ENCODE data around the gene XYLT2.
"Not testable (repeated sequence)": the region's sequence is repeated elsewhere in the genome, so short reads cannot be mapped to it uniquely, and the experiment has no call there.

Gene XYLT2

GRCh38 chr17:50397111-50397918, 51.4 kb downstream of the XYLT2 start, which contains the start of gene LRRC59:
Gene LRRC59, minus strand, starts transcription at chr17:50397523. Its CDS starts 206 bp downstream, at chr17:50397317.
- DNase-seq, result peak; percentile 89

DNA sequence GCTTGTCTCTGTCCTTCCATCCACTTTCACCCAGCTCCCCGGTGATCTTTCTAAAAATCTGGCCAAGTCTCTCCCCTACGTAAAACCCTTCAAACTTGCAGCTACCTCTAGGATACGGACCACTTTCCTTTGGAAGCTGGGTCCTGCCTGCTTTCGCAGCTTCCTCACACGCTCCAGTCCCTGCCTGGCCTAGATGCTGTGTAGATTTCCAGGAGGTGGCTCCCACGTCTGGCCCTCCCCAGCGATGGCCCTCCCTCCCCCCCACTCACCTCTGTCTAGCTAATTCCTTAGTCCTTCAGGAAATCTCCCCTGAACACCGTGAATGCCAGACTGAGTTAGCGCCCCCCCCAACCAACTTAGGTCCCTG, 52.0 kb downstream of the XYLT2 start:
- DNase-seq, result no peak

DNA sequence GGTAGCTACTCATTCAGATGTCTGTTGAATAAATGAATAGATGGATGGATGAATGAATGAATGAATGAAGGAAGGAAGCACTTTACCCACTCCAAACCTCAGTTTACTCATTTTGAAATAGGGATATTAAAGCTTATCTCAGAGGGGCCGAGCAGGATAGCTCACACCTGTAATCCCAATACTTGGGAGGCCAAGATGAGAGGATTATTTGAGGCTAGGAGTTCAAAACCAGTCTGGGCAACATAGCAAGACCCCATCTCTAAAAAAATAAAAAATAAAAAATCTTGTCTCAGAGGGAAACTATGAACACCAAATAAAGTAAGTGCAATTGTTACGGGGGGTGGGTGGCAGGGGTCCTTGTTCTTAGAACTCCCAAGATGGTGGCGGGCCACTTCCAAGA, 52.7 kb downstream of the XYLT2 start:
- not testable (repeated sequence) for DNase-seq

GRCh38 chr17:50399591-50399990, 53.7 kb downstream of the XYLT2 start:
- DNase-seq, result not testable (repeated sequence)

DNA sequence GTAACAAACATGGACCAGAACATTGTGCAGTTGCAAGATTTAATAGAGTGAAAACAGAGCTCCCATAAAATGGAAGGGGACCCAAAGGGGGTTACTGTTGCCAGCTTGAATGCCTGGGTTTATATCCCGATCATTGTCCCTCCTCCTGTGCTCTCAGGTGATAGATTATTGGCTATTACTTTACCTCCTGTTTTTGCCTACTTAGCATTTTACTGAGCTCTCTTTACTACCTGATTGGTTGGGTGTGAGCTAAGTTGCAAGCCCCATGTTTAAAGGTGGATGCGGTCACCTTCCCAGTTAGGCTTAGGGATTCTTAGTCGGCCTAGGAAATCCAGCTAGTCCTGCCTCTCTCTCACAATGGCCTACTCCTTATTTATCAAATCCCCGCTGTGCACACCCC, 59.4 kb downstream of the XYLT2 start:
- not testable (repeated sequence) for DNase-seq

DNA sequence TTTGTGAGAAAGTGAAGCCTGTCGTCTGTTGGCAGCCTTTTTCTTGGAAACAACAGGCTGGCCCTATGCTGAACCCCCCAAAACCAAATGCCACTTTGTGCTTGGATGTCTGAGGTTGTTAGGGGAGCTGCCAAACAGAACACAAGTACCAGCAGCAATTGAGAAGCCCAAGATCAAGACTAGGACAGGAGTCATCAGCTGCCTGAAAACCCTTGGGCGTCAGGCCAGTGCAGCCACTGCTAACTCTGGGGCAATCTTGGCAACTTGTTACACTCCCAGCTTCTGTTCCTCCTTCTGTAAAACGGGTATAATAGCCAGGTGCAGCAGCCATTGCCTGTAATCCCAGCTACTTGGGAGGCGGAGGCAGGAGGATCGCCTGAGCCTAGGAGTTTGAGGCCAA, 60.7 kb downstream of the XYLT2 start:
- no peak for DNase-seq

GRCh38 chr17:50407921-50408320, 62.0 kb downstream of the XYLT2 start:
- no peak for DNase-seq
